A549 (cell line): ENCODE data around the gene TNIP3. TPM values are rescaled to one million over a fixed set of nuclear protein-coding genes. Genes with fewer than 3 reads are reported as not detected.

Source experiments
- ATAC-seq, 2 experiments: fragments of 200-7000 bp in 1 of 2; fragments of >200 bp in 1 of 2; cut with Nextera tagmentation in 1 of 2; cut with Tn5 transposase in 1 of 2; 3 replicates each; pipeline versions ENCODE4 v1.8.0 to v1.9.1; 2018 to 2020; ENCODE audit warnings: mild to moderate bottlenecking in 1 of 2, moderate library complexity in 1 of 2
- CTCF ChIA-PET: fragments of 300-600 bp; sonication (Branson Sonifier 250); formaldehyde crosslinking; extraction: SDS; loops from one replicate; lab custom pipeline; 2021; ENCODE audit warnings: antibody characterized with exemption, inconsistent platforms; lab: Yijun Ruan, JAX
- POLR2A ChIA-PET: fragments of 350-600 bp; formaldehyde crosslinking; extraction: SDS; loops from one replicate; lab custom pipeline; 2021; ENCODE audit warnings: antibody characterized with exemption, inconsistent platforms; lab: Yijun Ruan, JAX
- DNase-seq, 2 experiments: peaks; one replicate each; pipeline versions ENCODE4 v3.0.0 to v3.0.0-alpha.2; 2011 to 2016; ENCODE audit warnings: low read depth in 1 of 2, low spot score in 1 of 2
- FAIRE-seq: peaks from 2 replicates; lab custom pipeline; 2011; peaks lifted over from hg19 to GRCh38; lab: Jason Lieb, UNC
- H3K27ac ChIP-seq, 2 experiments: fragments of >200 bp; sonication (Bioruptor Twin); formaldehyde crosslinking; 3 replicates each; pipeline ENCODE4 v1.5.1; 2016 to 2017
- H3K4me1 ChIP-seq: fragments of >200 bp; sonication (Bioruptor Twin); formaldehyde crosslinking; 3 replicates; pipeline ENCODE4 v1.6.1; 2016
- H3K4me2 ChIP-seq: fragments of >200 bp; sonication (Bioruptor Twin); formaldehyde crosslinking; 3 replicates; pipeline ENCODE4 v1.6.1; 2016
- H3K4me3 ChIP-seq: fragments of >200 bp; sonication (Bioruptor Twin); formaldehyde crosslinking; 3 replicates; pipeline ENCODE4 v1.5.1; 2016
- H3K9me3 ChIP-seq: fragments of >200 bp; sonication (Bioruptor Twin); formaldehyde crosslinking; 3 replicates; pipeline ENCODE4 v1.6.1; 2016
- CBX2 ChIP-seq: fragments of 200-600 bp; sonication (generic); IDR thresholded peaks from 2 replicates; pipeline ENCODE4 v1.6.1; 2016; ENCODE audit warnings: low read depth, mild to moderate bottlenecking, borderline replicate concordance
- CHD4 ChIP-seq: fragments of 200-600 bp; sonication (generic); IDR thresholded peaks from 2 replicates; pipeline ENCODE4 v1.6.1; 2016; ENCODE audit warnings: antibody characterized with exemption, mild to moderate bottlenecking, borderline replicate concordance
- FOSB ChIP-seq: fragments of 250-450 bp; sonication (Bioruptor Pico); IDR thresholded peaks from 2 replicates; pipeline ENCODE4 v1.5.0; 2020; ENCODE audit warnings: mild to moderate bottlenecking, moderate library complexity
- FOSL2 ChIP-seq, 2 experiments: fragments of 450-650 bp in 1 of 2; fragments of >200 bp in 1 of 2; sonication (Bioruptor Twin) in 1 of 2; formaldehyde crosslinking; IDR thresholded peaks; 2 replicates each; pipeline versions ENCODE4 v1.5.0 to v1.6.1; 2016 to 2020; ENCODE audit warnings: mild to moderate bottlenecking in 1 of 2, moderate library complexity in 1 of 2
- FOXS1 ChIP-seq: fragments of 250-450 bp; sonication (Bioruptor Pico); IDR thresholded peaks from 2 replicates; pipeline ENCODE4 v1.5.0; 2020; ENCODE audit warnings: mild to moderate bottlenecking, moderate library complexity
- GATA3 ChIP-seq: IDR thresholded peaks from 2 replicates; pipeline ENCODE4 v1.6.1; 2012; ENCODE audit warnings: borderline replicate concordance
- HDAC2 ChIP-seq: fragments of 200-600 bp; sonication (generic); IDR thresholded peaks from 2 replicates; pipeline ENCODE4 v1.6.1; 2016
- HMGXB4 ChIP-seq: fragments of 250-450 bp; sonication (Bioruptor Pico); IDR thresholded peaks from 2 replicates; pipeline ENCODE4 v1.5.0; 2021; ENCODE audit warnings: mild to moderate bottlenecking, moderate library complexity, borderline replicate concordance
- HOXB13 ChIP-seq: fragments of 250-450 bp; sonication (Bioruptor Pico); IDR thresholded peaks from 2 replicates; pipeline ENCODE4 v1.5.0; 2020; ENCODE audit warnings: low read depth, mild to moderate bottlenecking, moderate library complexity
- HOXB5 ChIP-seq: fragments of 250-450 bp; sonication (Bioruptor Pico); IDR thresholded peaks from 2 replicates; pipeline ENCODE4 v1.5.0; 2020; ENCODE audit warnings: mild to moderate bottlenecking, moderate library complexity
- JUN ChIP-seq, 2 experiments: fragments of >200 bp; sonication (Bioruptor Twin); formaldehyde crosslinking; IDR thresholded peaks; 2 replicates in 1 of 2; 3 replicates in 1 of 2; pipeline ENCODE4 v1.6.1; 2016 to 2017
- JUNB ChIP-seq: fragments of >200 bp; sonication (Bioruptor Twin); formaldehyde crosslinking; IDR thresholded peaks from 2 replicates; pipeline ENCODE4 v1.6.1; 2016
- MAFK ChIP-seq: fragments of 450-650 bp; IDR thresholded peaks from 2 replicates; pipeline ENCODE4 v1.6.1; 2014; ENCODE audit not compliant: partially characterized antibody
- NPAS2 ChIP-seq: fragments of 250-450 bp; sonication (Bioruptor Pico); IDR thresholded peaks from 2 replicates; pipeline ENCODE4 v1.8.0; 2022; ENCODE audit warnings: mild to moderate bottlenecking, moderate library complexity, borderline replicate concordance
- NR3C1 ChIP-seq: fragments of >200 bp; sonication (Bioruptor Twin); formaldehyde crosslinking; IDR thresholded peaks from 3 replicates; pipeline ENCODE4 v1.6.1; 2017
- PHF8 ChIP-seq: fragments of 200-600 bp; sonication (generic); IDR thresholded peaks from 2 replicates; pipeline ENCODE4 v1.6.1; 2016; ENCODE audit warnings: low read depth, mild to moderate bottlenecking, antibody characterized with exemption, moderate library complexity, borderline replicate concordance
- POLR2AphosphoS2 ChIP-seq: conservative IDR thresholded peaks from 2 replicates; pipeline ENCODE4 v1.6.1; 2012; ENCODE audit warnings: low read length, improper control_type of control experiment, inconsistent platforms
- RAD21 ChIP-seq, 2 experiments: fragments of >200 bp in 1 of 2; sonication (Bioruptor Twin) in 1 of 2; formaldehyde crosslinking in 1 of 2; IDR thresholded peaks in 1 of 2; conservative IDR thresholded peaks in 1 of 2; 2 replicates in 1 of 2; 3 replicates in 1 of 2; pipeline ENCODE4 v1.6.1; 2012 to 2018; ENCODE audit warnings: inconsistent platforms in 1 of 2
- RNF2 ChIP-seq: fragments of 200-600 bp; sonication (generic); IDR thresholded peaks from 2 replicates; pipeline ENCODE4 v1.6.1; 2016; ENCODE audit warnings: low read depth, mild to moderate bottlenecking, antibody characterized with exemption, moderate library complexity, borderline replicate concordance
- TFCP2L1 ChIP-seq: fragments of 250-450 bp; sonication (Bioruptor Pico); IDR thresholded peaks from 2 replicates; pipeline ENCODE4 v1.5.0; 2021; ENCODE audit warnings: mild to moderate bottlenecking
- TP53 ChIP-seq: fragments of 250-450 bp; sonication (Bioruptor Pico); IDR thresholded peaks from 2 replicates; pipeline ENCODE4 v1.5.0; 2021; ENCODE audit warnings: mild to moderate bottlenecking, moderate library complexity
- ZC3H11A ChIP-seq: fragments of 450-650 bp; IDR thresholded peaks from 2 replicates; pipeline ENCODE4 v1.6.1; 2014; ENCODE audit warnings: antibody characterized with exemption, mild to moderate bottlenecking
- ZFP36 ChIP-seq: fragments of 450-650 bp; IDR thresholded peaks from 2 replicates; pipeline ENCODE4 v1.6.1; 2014; ENCODE audit warnings: borderline replicate concordance; ENCODE audit not compliant: partially characterized antibody
- ZNF302 ChIP-seq: fragments of 250-450 bp; sonication (Bioruptor Pico); IDR thresholded peaks from 2 replicates; pipeline ENCODE4 v1.9.0; 2021; ENCODE audit warnings: inconsistent platforms, mild to moderate bottlenecking, moderate library complexity
- WGBS: methylation state at CpG from one replicate; pipeline ENCODE4 v1.1.6; 2017; ENCODE audit errors: missing lambda C conversion rate; 5-methylcytosine and 5-hydroxymethylcytosine counted together
- polyA plus RNA-seq, 4 experiments: library from polyadenylated mRNA; depleted of rRNA in 3 of 4; stranded (reverse); fragments of >200 nt; fragmentation: RNase III in 1 of 4; extraction: RNeasy Plus Mini Kit Qiagen cat#74134 plus additional on column Dnase treatment in 1 of 4; gene quantifications; 2 replicates in 3 of 4; 3 replicates in 1 of 4; pipeline ENCODE4 v1.2.3, GENCODE V29; 2011 to 2017
- TF ChIP-seq, protein P1 (sequence below): fragments of >200 bp; sonication (Bioruptor Twin); formaldehyde crosslinking; IDR thresholded peaks from 3 replicates; pipeline ENCODE4 v1.5.1; 2016
- TF ChIP-seq, protein P2 (sequence below): IDR thresholded peaks from 2 replicates; pipeline ENCODE4 v1.6.1; 2012

Gene TNIP3
- polyA plus RNA-seq, 2 of the 4 experiments (the other 2 are of a cell fraction), result 0.46 to 0.58 TPM

DNA sequence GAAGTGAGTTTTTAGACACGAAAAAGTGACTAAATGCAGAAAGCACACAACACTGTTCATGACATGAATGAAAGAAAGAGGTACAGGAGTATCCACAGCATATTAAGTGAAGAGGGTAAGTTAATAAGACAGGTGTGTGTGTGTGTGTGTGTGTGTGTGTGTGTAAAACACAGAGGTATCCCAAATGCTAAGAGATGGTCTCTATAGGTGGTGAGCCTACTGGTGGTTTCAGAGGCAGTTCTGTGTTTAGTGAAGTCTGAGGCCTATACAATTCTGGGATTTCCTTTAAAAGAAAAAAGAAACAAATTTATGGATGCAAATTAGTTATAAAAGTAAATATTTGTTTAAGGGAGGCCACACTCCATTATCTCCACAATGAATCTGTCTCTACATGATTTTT, 17.4 kb upstream of the TNIP3 start (continued):
- TF ChIP-seq CHD4 (no peak), TFCP2L1 (CRISPR knock-in tag) (no peak), NR3C1 (no peak), MAFK (no peak), ZC3H11A (no peak), RAD21 (conservative IDR thresholded peaks at IDR 0.05 in 1 of 2, IDR thresholded peaks at IDR 0.05 in 1 of 2) (no peak), JUN (IDR thresholded peaks at IDR 0.05) (no peak), HMGXB4 (CRISPR knock-in tag) (no peak), TP53 (CRISPR knock-in tag) (no peak), POLR2AphosphoS2 (no peak), FOXS1 (no peak)

GRCh38 chr4:121180558-121180957, 16.4 kb upstream of the TNIP3 start:
- 26% methylated on average over 3 of the region's 3 CpGs for WGBS
- H3K4me1 ChIP-seq, result no peaks in the 10 kb centered on the region
- no peak for DNase-seq
- H3K4me3 ChIP-seq, result no peak overlapping the region
- ChIA-PET POLR2A (no interaction called here), CTCF (no interaction called here)
- TF ChIP-seq ZFP36 (no peak), JUNB (no peak), GATA3 (no peak), CBX2 (no peak), HOXB13 (CRISPR knock-in tag) (no peak), HOXB5 (no peak), MAFK (no peak), PHF8 (no peak), HDAC2 (no peak), NPAS2 (CRISPR knock-in tag) (no peak), FOSB (CRISPR knock-in tag) (no peak), ZNF302 (CRISPR knock-in tag) (no peak), RNF2 (no peak), FOSL2 (IDR thresholded peaks at IDR 0.05) (no peak), FOSL2 (CRISPR knock-in tag; IDR thresholded peaks at IDR 0.05) (no peak)
- TF ChIP-seq, protein P1, sequence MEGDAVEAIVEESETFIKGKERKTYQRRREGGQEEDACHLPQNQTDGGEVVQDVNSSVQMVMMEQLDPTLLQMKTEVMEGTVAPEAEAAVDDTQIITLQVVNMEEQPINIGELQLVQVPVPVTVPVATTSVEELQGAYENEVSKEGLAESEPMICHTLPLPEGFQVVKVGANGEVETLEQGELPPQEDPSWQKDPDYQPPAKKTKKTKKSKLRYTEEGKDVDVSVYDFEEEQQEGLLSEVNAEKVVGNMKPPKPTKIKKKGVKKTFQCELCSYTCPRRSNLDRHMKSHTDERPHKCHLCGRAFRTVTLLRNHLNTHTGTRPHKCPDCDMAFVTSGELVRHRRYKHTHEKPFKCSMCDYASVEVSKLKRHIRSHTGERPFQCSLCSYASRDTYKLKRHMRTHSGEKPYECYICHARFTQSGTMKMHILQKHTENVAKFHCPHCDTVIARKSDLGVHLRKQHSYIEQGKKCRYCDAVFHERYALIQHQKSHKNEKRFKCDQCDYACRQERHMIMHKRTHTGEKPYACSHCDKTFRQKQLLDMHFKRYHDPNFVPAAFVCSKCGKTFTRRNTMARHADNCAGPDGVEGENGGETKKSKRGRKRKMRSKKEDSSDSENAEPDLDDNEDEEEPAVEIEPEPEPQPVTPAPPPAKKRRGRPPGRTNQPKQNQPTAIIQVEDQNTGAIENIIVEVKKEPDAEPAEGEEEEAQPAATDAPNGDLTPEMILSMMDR, result no peak
- TF ChIP-seq, protein P2, sequence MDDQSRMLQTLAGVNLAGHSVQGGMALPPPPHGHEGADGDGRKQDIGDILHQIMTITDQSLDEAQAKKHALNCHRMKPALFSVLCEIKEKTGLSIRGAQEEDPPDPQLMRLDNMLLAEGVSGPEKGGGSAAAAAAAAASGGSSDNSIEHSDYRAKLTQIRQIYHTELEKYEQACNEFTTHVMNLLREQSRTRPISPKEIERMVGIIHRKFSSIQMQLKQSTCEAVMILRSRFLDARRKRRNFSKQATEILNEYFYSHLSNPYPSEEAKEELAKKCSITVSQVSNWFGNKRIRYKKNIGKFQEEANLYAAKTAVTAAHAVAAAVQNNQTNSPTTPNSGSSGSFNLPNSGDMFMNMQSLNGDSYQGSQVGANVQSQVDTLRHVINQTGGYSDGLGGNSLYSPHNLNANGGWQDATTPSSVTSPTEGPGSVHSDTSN, result no peak
- no peak for ATAC-seq
- no peaks in the 10 kb centered on the region for H3K9me3 ChIP-seq
- H3K4me2 ChIP-seq, result no peak overlapping the region
- H3K27ac ChIP-seq, result no peak overlapping the region
- no peak for FAIRE-seq
